Activated CD4-positive, alpha-beta T cell treated with anti-CD3 and anti-CD28 coated beads, Interleukin-2, amount 10 ng/mL, durations not matched to agents 7 days and 5 days (primary cell): ENCODE results near the gene MVB12A. TPM values are rescaled to one million over a fixed set of nuclear protein-coding genes. Genes with fewer than 3 reads are reported as not detected.

Experiments used
- CTCF ChIA-PET: fragments of 350-600 bp; sonication (Branson Sonifier 250); formaldehyde crosslinking; loops from one replicate; lab custom pipeline; 2021; ENCODE audit warnings: antibody characterized with exemption; lab: Charles Lee
- POLR2A ChIA-PET: fragments of 350-600 bp; sonication (Branson Sonifier 250); formaldehyde crosslinking; loops from one replicate; lab custom pipeline; 2021; ENCODE audit warnings: antibody characterized with exemption; lab: Charles Lee
- DNase-seq: peaks from one replicate; pipeline ENCODE4 v3.0.0-alpha.2; 2020
- H3K27ac Mint-ChIP-seq: one replicate; pipeline ENCODE4 v1.8.0; 2021; ENCODE audit warnings: mild to moderate bottlenecking, moderate library complexity, mixed read lengths
- H3K27me3 Mint-ChIP-seq: one replicate; pipeline ENCODE4 v1.8.0; 2021; ENCODE audit warnings: mixed read lengths
- H3K36me3 Mint-ChIP-seq: one replicate; pipeline ENCODE4 v1.8.0; 2021; ENCODE audit warnings: low read depth, mixed read lengths
- H3K4me1 Mint-ChIP-seq: one replicate; pipeline ENCODE4 v1.8.0; 2021; ENCODE audit warnings: mixed read lengths
- H3K4me3 Mint-ChIP-seq: one replicate; pipeline ENCODE4 v1.8.0; 2021; ENCODE audit warnings: mild to moderate bottlenecking, moderate library complexity, mixed read lengths
- H3K9me3 Mint-ChIP-seq: one replicate; pipeline ENCODE4 v1.8.0; 2021; ENCODE audit warnings: mixed read lengths
- total RNA-seq, 2 experiments: library from RNA; stranded (reverse); gene quantifications; one replicate each; pipeline ENCODE4 v1.2.3, GENCODE V29; 2021

Gene MVB12A
- total RNA-seq, 2 experiments from 2014 or later = 33.5 to 44.5 TPM

DNA sequence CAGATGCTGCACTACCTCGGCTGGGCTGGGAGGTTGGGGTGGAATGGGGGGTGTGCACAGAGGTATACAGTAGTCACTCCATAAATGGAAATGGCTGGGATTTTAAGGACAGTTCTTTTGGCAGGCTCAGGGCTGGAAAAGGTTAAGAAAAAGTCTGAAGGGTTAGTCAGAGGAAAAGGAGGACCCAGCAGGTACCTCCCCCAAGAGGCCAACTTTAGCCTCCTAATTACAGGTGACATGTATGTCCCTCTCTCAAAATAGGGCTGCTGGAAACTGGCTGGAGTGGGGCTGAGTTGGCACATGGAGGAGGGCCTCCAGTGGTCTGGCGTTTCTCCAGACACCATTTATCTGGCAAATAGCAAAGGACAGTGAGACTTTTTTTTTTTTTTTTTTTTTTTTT, 26.8 kb upstream of the MVB12A start:
- POLR2A ChIA-PET = interaction anchor here (0.7 kb wide), 1 partner anchor 14 kb away, joined by 3 read pairs; no protein-coding TSS in a partner anchor
- H3K27me3 Mint-ChIP-seq = peaks cover 22% of the 10 kb centered on the region
- H3K27ac Mint-ChIP-seq = no peak overlapping the region
- H3K9me3 Mint-ChIP-seq = peaks cover 3% of the 10 kb centered on the region
- no peak for DNase-seq
- H3K4me1 Mint-ChIP-seq = peaks cover 30% of the 10 kb centered on the region
- CTCF ChIA-PET = no interaction called here
- H3K36me3 Mint-ChIP-seq = peaks cover 15% of the 10 kb centered on the region
- no peak overlapping the region for H3K4me3 Mint-ChIP-seq

DNA sequence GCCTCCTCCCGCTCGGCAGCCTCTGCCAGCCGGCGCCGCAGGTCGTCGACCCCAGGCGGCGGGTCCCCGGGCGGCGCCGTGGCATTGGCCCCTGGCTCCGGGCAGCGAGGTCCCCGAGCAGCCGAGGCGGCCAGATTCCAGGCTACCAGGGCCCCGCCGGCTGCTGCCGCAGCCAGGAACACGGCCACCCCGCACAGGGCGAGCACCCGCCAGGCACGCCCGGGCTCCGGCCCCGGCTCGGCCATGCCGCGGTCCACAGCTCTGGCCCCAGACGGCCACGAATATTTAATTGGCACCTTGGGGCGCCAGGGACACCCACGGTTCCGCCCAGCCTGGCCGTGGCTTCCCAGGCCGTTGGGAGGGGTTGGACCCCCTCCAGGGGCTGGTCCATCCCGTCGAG, 25.9 kb upstream of the MVB12A start, which contains the start of gene CCDC194:
Gene CCDC194 (minus strand): TSS at position 283 of the 400 bp plus-strand sequence. CDS start 38 bp downstream, at position 245.
- Mint-ChIP-seq H3K9me3 (peaks cover 3% of the 10 kb centered on the region), H3K27ac (peak within 1 kb of the TSS; percentile 27), H3K36me3 (peaks cover 18% of the 10 kb centered on the region), H3K27me3 (peaks cover 18% of the 10 kb centered on the region), H3K4me3 (peak within 1 kb of the TSS; percentile 25), H3K4me1 (peaks cover 32% of the 10 kb centered on the region)
- CTCF ChIA-PET = interaction anchor here (0.6 to 1.3 kb wide), 3 partner anchors 10 to 284 kb away, joined by 3 read pairs; no protein-coding TSS in a partner anchor
- POLR2A ChIA-PET = no interaction called here
- no peak for DNase-seq

DNA sequence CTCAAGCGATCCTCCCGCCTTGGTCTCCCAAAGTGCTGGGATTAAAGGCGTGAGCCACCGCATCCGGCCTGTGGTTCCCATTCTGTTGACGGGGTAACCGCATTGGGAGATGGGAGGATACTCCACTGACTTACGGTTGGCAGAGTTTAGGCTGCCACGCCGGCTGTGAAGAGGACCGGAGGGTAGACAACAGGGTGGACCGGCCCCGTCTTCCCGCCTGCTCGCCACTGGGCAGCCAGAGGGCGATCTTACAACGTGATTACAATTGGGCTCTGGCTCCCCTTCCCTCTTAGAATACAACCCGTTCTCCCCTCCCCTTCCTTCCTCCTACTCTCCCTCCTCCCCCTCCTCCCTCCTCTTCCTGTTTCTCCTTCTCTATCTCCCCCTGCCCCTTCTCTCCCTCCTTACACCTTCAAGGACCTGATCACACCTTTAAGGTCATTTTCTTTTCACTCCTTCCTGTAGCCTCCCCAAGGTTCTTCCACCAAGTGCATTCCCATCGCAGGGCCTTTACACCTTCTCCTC, 24.9 kb upstream of the MVB12A start:
- peaks cover 32% of the 10 kb centered on the region for H3K4me1 Mint-ChIP-seq
- peak overlapping the region; percentile 25 for H3K4me3 Mint-ChIP-seq
- ChIA-PET CTCF (interaction anchor here (0.6 to 1.0 kb wide), 4 partner anchors 9 to 283 kb away, joined by 3 read pairs; no protein-coding TSS in a partner anchor), POLR2A (no interaction called here)
- peaks cover 18% of the 10 kb centered on the region for H3K36me3 Mint-ChIP-seq
- H3K9me3 Mint-ChIP-seq = no peaks in the 10 kb centered on the region
- DNase-seq = peak; percentile 26
- H3K27me3 Mint-ChIP-seq = peaks cover 7% of the 10 kb centered on the region
- H3K27ac Mint-ChIP-seq = peak overlapping the region; percentile 27

DNA sequence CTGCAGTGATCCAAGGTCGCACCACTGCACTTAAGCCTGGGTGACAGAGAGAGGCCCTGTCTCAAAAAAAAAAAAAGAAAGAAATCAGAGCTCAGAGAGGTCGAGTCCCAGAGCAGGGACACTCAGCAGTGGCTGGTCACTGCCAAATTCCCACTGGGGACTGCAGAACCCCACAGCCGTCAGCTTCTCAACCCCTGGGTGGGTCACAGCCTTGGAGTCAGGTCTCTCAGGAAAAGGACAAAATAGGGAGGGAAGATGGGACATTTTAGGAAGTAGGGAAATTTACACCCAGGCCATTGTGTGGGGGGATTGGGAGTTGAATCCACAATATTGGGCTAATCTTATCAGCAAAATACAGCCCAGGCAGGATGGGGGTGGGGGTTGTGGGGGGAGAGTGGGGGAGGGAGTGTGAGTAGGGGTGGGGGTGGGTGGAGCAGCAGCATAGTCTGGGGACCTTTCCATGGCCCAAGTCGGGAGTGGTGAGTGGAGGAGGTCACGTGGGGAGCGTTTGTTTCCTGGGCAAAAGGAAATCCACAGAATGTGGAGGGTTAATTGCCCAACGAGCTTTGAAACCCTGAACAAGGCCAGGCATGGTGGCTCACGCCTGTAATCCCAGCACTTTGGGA, 20.8 kb upstream of the MVB12A start:
- H3K36me3 Mint-ChIP-seq = peaks cover 32% of the 10 kb centered on the region
- ChIA-PET POLR2A (interaction anchor here (0.8 kb wide), 1 partner anchor 220 kb away, joined by 5 read pairs; no protein-coding TSS in a partner anchor), CTCF (interaction anchor here (0.5 to 0.6 kb wide), 2 partner anchors 22 to 26 kb away, joined by 3 read pairs; no protein-coding TSS in a partner anchor)
- no peak overlapping the region for H3K4me3 Mint-ChIP-seq
- no peaks in the 10 kb centered on the region for H3K27me3 Mint-ChIP-seq
- H3K9me3 Mint-ChIP-seq = no peaks in the 10 kb centered on the region
- no peak for DNase-seq
- peaks cover 30% of the 10 kb centered on the region for H3K4me1 Mint-ChIP-seq
- no peak overlapping the region for H3K27ac Mint-ChIP-seq

DNA sequence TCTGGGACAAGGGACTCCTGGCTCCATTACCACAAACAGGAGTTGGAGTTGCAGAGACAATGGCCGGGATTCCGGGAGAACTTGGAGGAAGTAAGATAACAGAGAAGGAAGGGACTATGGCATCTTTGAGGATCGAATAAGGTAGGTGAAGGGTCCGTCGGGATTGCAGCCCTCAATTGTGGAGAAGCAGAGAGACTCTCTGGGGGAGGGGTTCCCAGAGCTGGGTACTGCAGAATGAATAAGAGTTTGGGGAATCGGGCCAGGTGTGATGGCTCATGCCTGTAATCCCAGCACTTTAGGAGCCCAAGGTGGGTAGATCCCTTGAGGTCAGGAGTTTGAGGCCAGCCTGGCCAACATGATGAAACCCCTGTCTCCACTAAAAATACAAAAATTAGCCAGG, 18.2 kb upstream of the MVB12A start:
- ChIA-PET POLR2A (no interaction called here), CTCF (interaction anchor here (0.7 kb wide), 1 partner anchor 152 kb away, joined by 3 read pairs; no protein-coding TSS in a partner anchor)
- DNase-seq = no peak
- H3K4me1 Mint-ChIP-seq = peaks cover 27% of the 10 kb centered on the region
- peaks cover 42% of the 10 kb centered on the region for H3K36me3 Mint-ChIP-seq
- no peak overlapping the region for H3K4me3 Mint-ChIP-seq
- H3K9me3 Mint-ChIP-seq = no peaks in the 10 kb centered on the region
- H3K27me3 Mint-ChIP-seq = no peaks in the 10 kb centered on the region
- H3K27ac Mint-ChIP-seq = no peak overlapping the region

DNA sequence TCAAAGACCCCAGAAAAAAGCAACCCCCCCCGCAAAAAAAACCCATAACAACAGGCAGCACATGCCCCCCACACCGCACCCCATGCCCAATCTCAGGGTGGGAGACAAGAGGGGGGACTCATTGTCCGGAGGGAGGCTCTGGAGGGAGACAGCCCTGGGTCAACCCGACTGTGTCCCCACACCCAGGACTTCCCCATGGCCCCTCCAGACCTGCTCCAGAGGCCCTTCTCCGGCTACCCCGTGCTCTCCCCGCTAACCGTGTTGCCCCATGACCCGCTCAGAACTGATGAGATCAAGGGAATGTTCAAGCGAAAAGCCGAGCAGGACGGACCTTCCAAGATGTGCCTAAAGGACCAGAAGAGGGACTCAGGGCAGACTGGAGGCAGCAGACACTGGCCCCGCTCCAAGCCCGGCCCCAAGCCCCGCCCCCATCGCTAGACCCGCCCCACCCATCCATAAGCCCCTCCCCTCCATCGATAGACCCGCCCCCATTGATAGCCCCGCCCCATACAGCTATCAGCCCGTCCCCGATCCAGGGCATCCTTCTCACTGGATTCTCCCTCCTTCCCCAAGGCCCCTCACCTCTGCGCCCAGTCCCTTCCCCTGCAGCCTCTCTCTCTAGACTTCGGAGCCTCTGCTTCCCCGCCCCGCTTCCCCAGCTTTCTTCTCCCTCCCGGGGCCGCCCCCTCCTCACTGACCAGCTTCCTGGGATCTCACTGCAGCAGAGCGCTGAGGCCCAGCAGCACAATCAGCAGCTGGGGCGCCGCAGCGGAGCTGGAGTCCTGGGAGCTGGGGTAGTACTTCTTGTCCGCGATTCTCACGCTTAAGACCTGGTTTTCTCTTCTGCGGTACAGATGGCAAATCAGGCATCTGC, 16.6 kb upstream of the MVB12A start:
- H3K27ac Mint-ChIP-seq = peak overlapping the region; percentile 74
- no peaks in the 10 kb centered on the region for H3K9me3 Mint-ChIP-seq
- H3K36me3 Mint-ChIP-seq = peaks cover 40% of the 10 kb centered on the region
- peak overlapping the region; percentile 96 for H3K4me3 Mint-ChIP-seq
- DNase-seq = peak; percentile 54
- H3K27me3 Mint-ChIP-seq = no peaks in the 10 kb centered on the region
- peaks cover 41% of the 10 kb centered on the region for H3K4me1 Mint-ChIP-seq
- POLR2A ChIA-PET = no interaction called here
- CTCF ChIA-PET = interaction anchor here (0.6 to 1.7 kb wide), 7 partner anchors 9 to 449 kb away, joined by 3 to 7 read pairs (median 3); partner anchors contain the start of genes CCDC194 and MVB12A

DNA sequence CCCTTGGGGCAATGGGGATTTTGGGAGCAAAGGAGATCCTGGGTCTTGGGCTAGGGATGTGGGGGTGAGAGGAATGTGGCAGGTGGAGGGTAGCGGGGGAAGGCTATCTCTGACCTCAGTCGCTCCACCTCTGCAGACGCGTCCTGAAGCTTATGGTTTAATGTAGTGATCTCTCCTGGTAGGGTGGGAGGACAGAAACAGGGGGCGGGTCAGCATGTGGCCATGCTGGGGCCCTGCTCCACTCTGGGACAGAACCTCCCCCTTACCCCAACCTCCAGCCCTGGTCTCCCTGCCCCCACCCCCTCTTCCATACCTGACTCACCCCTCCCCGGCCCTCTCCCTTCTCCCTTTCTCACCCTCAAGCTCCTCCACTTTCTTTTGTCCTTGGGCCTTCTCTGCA, 15.8 kb upstream of the MVB12A start:
- peaks cover 37% of the 10 kb centered on the region for H3K36me3 Mint-ChIP-seq
- H3K4me1 Mint-ChIP-seq = peaks cover 38% of the 10 kb centered on the region
- H3K4me3 Mint-ChIP-seq = peak overlapping the region; percentile 96
- POLR2A ChIA-PET = no interaction called here
- peak overlapping the region; percentile 95 for H3K27ac Mint-ChIP-seq
- CTCF ChIA-PET = interaction anchor here (0.7 to 1.7 kb wide), 5 partner anchors 10 to 57 kb away, joined by 3 to 7 read pairs (median 5); partner anchors contain the start of genes CCDC194 and MVB12A
- no peaks in the 10 kb centered on the region for H3K9me3 Mint-ChIP-seq
- H3K27me3 Mint-ChIP-seq = no peaks in the 10 kb centered on the region
- no peak for DNase-seq

DNA sequence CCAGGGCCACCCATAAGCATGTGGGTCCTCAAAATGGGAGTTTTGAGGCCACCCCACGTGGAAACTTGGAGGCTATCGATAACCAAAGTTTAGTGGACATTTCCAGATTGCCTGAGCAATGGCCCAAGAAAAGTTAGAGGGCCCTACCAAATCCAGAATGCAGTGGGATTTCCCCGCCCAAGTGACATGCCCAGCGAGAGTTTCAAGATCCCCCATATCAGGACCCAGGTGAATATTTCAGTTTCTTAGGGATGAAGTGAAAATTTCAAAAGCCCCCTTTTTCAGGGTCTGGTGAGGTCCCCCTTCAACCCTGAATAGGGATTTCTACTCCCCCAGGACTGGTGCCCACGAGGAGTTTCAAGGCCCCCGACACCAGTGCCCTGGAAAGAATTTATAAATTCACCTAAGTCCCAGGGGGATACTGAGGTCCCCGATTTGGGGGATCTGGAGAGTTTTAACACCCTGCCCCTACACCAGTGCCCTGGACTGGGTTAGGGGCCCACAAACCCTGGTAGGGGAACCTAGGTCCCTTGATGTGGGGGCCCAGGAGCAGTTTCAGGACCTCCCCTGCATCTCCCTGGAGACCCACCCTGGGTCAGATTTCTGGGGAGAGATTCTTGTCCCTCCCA, 15.1 kb upstream of the MVB12A start:
- peak overlapping the region; percentile 95 for H3K27ac Mint-ChIP-seq
- H3K36me3 Mint-ChIP-seq = peaks cover 37% of the 10 kb centered on the region
- peaks cover 40% of the 10 kb centered on the region for H3K4me1 Mint-ChIP-seq
- ChIA-PET POLR2A (interaction anchor here (2.7 kb wide), 1 partner anchor 15 kb away, joined by 14 read pairs; the partner anchor contains the start of gene MVB12A), CTCF (interaction anchor here (0.7 to 1.4 kb wide), 5 partner anchors 8 to 455 kb away, joined by 3 read pairs; partner anchors contain the start of genes CCDC194, MRPL34 and RPL18A)
- no peaks in the 10 kb centered on the region for H3K27me3 Mint-ChIP-seq
- no peak for DNase-seq
- H3K9me3 Mint-ChIP-seq = no peaks in the 10 kb centered on the region
- H3K4me3 Mint-ChIP-seq = peak overlapping the region; percentile 96

DNA sequence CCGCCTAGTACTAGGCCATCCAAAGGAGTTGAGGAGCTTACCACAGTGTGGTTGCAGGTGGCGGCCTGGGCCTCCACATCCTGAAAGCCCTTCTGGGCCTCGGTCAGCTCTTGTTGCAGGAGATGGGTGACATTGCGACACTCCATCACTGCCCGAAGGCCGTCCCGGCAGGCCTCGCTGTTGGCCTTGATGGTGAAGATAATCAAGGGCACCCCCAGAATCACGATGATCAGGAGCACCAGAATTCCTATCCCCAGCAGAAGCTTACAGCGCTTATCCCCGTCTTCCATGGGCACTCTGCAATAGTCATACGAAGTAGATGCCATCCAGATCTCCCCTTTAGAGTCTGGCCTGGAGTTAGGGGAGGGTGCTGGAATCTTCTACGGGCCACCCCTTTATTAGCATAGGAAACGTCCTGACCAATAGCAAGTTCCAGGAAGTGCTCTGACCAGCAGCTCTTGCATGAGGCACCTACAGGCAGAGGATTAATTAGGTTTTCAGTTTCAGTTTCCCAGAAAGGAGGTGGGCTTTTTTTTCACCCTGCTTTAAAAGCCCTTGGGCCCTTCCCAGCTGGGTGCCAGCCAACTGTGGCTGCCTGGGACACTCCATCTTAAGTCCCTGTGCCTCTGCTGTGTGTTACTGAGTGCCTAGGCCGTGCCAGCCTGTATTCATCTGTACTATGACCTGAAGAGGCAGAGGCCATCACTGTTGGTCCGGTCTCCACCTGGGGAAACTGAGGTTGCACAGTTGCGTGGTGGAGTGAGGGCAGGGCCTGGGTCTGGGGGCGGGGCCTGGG, 14.4 kb upstream of the MVB12A start, which contains the start of gene BST2:
Gene BST2 (minus strand): TSS at position 381 of the 796 bp plus-strand sequence. CDS start 55 bp downstream, at position 326.
- Mint-ChIP-seq H3K36me3 (peaks cover 37% of the 10 kb centered on the region), H3K27me3 (no peaks in the 10 kb centered on the region), H3K27ac (peak within 1 kb of the TSS; percentile 95), H3K4me3 (peak within 1 kb of the TSS; percentile 96), H3K9me3 (no peaks in the 10 kb centered on the region), H3K4me1 (peaks cover 42% of the 10 kb centered on the region)
- POLR2A ChIA-PET = interaction anchor here (0.5 to 2.7 kb wide), 3 partner anchors 14 to 1942 kb away, joined by 3 to 14 read pairs (median 5); partner anchors contain the start of gene MVB12A
- CTCF ChIA-PET = interaction anchor here (0.7 to 1.4 kb wide), 7 partner anchors 9 to 454 kb away, joined by 3 to 4 read pairs (median 3); partner anchors contain the start of genes MRPL34, MVB12A and RPL18A
- DNase-seq = peak; percentile 72

DNA sequence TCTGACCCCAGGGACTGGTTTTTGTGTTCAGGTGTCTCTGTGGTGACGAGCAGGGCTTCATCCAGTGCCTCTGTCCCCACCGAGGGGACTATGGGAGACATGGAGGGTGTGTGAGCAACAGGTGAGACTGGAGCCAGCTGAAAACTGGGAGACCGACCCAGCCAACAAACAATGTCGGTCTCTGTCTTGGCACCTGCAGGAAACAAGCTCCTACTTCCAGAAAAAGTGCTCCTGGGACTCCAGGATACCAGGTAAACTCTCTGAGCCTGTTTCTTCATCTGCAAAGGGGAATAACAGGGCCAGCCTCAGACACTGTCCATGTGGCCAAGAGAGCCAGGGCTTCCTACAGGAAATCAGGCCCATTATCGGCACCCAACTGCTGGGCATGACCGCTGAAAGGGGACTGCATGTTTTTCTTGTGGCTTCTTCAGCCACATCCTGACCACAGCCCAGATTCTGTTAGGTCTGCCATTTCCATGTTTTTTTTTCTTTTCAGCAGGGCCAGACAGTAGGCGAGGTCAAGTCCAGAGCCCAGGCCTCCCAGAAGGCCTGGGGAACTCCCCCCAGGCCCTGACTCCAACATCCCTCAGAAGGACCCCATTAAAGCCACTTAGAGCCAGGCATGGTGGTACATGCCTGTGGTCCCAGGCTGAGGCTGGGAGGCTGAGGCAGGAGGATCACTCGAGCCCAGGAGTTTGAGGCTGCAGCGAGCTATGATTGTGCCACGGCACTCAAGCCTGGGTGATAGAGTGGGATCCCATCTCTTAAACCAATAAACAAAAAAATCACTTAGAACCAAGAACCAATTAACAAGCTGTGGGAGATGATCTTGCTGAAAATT, 13.6 kb upstream of the MVB12A start:
- POLR2A ChIA-PET = interaction anchor here (0.5 to 2.7 kb wide), 3 partner anchors 13 to 114 kb away, joined by 3 to 14 read pairs (median 3); partner anchors contain the start of gene MVB12A
- Mint-ChIP-seq H3K4me1 (peaks cover 42% of the 10 kb centered on the region), H3K9me3 (no peaks in the 10 kb centered on the region)

More for the DNA sequence above, 13.6 kb upstream of the MVB12A start:
- Mint-ChIP-seq H3K4me3 (peak overlapping the region; percentile 96), H3K27me3 (no peaks in the 10 kb centered on the region), H3K27ac (peak overlapping the region; percentile 95), H3K36me3 (peaks cover 35% of the 10 kb centered on the region)
- CTCF ChIA-PET = interaction anchor here (0.7 to 1.4 kb wide), 8 partner anchors 9 to 453 kb away, joined by 3 to 4 read pairs (median 3); partner anchors contain the start of genes MRPL34, MVB12A and RPL18A
- DNase-seq = peak; percentile 44
